HG03442 (cell line): ENCODE results near the gene RNF31.
"Not testable (repeated sequence)": the region's sequence is repeated elsewhere in the genome, so short reads cannot be mapped to it uniquely, and the experiment has no call there.

ENCODE experiments used
- ATAC-seq: cut with Tn5 transposase; IDR thresholded peaks from one replicate; pipeline ENCODE4 v1.9.1; 2021; ENCODE audit warnings: mild to moderate bottlenecking, moderate library complexity; ENCODE audit not compliant: unreplicated experiment

RNF31 gene

GRCh38 chr14:24197056-24197450 lies 49.8 kb downstream of the RNF31 start:
- ATAC-seq = no peak

GRCh38 chr14:24198814-24199524 lies 51.7 kb downstream of the RNF31 start:
- no peak for ATAC-seq

GRCh38 chr14:24202538-24202937 lies 55.2 kb downstream of the RNF31 start:
- ATAC-seq = not testable (repeated sequence)

- ATAC-seq = not testable (repeated sequence)
Measured at GRCh38 chr14:24203249-24203886, 56.1 kb downstream of the RNF31 start.

- ATAC-seq = no peak
Measured at GRCh38 chr14:24204163-24205146, 57.2 kb downstream of the RNF31 start.

- ATAC-seq = no peak
Measured at GRCh38 chr14:24206260-24207103, 59.2 kb downstream of the RNF31 start.

- no peak for ATAC-seq
Measured at GRCh38 chr14:24207104-24207551, 59.8 kb downstream of the RNF31 start.

GRCh38 chr14:24207625-24208024 lies 60.3 kb downstream of the RNF31 start:
- ATAC-seq = no peak
